Loucy (cell line): ENCODE data around the gene RABGGTA.
A peak's percentile ranks its signal among the peaks of the same experiment; 100 is the strongest.

Experiments used
- H2AFZ ChIP-seq: fragments of 200-600 bp; sonication (generic); 2 replicates; pipeline ENCODE4 v1.6.0; 2016; ENCODE audit warnings: antibody characterized with exemption, mild to moderate bottlenecking, low read length, moderate library complexity
- H3F3A ChIP-seq: fragments of 200-600 bp; 2 replicates; pipeline ENCODE4 v1.6.0; 2016; ENCODE audit warnings: antibody characterized with exemption, low read depth, mild to moderate bottlenecking
- H3K27me3 ChIP-seq: fragments of 200-600 bp; sonication (generic); 2 replicates; pipeline ENCODE4 v1.6.1; 2014; ENCODE audit warnings: low read length, mild to moderate bottlenecking; ENCODE audit not compliant: insufficient read depth, poor library complexity, severe bottlenecking
- H3K36me3 ChIP-seq: fragments of 200-600 bp; sonication (generic); 2 replicates; pipeline ENCODE4 v1.6.1; 2016; ENCODE audit warnings: low read length; ENCODE audit not compliant: insufficient read depth
- H3K4me1 ChIP-seq: fragments of 200-600 bp; sonication (generic); 2 replicates; pipeline ENCODE4 v1.5.1; 2014; ENCODE audit warnings: low read length, mild to moderate bottlenecking; ENCODE audit not compliant: insufficient read depth, poor library complexity, severe bottlenecking
- H3K4me2 ChIP-seq: fragments of 200-600 bp; sonication (generic); 2 replicates; pipeline ENCODE4 v1.6.0; 2014; ENCODE audit warnings: antibody characterized with exemption, low read length, low read depth, mild to moderate bottlenecking; ENCODE audit not compliant: poor library complexity, severe bottlenecking
- H3K4me3 ChIP-seq: fragments of 200-600 bp; sonication (generic); 2 replicates; pipeline ENCODE4 v1.5.1; 2014; ENCODE audit warnings: low read length, mild to moderate bottlenecking, mixed read lengths; ENCODE audit not compliant: poor library complexity, severe bottlenecking
- H3K79me2 ChIP-seq: fragments of 200-600 bp; sonication (generic); 2 replicates; pipeline ENCODE4 v1.6.1; 2014; ENCODE audit warnings: low read length; ENCODE audit not compliant: insufficient read depth
- H3K9ac ChIP-seq: fragments of 200-600 bp; sonication (generic); 2 replicates; pipeline ENCODE4 v1.6.0; 2014; ENCODE audit warnings: mild to moderate bottlenecking, low read depth, low read length, moderate library complexity; ENCODE audit not compliant: poor library complexity, severe bottlenecking
- H3K9me2 ChIP-seq: fragments of 200-600 bp; sonication (generic); replicated peaks from 2 replicates; pipeline ENCODE4 v1.6.1; 2016; ENCODE audit warnings: low read depth, low read length, mixed read lengths
- H3K9me3 ChIP-seq: fragments of 200-600 bp; sonication (generic); 2 replicates; pipeline ENCODE4 v1.6.1; 2014; ENCODE audit warnings: mild to moderate bottlenecking, antibody characterized with exemption, low read length, low read depth; ENCODE audit not compliant: insufficient read depth
- H4K20me1 ChIP-seq: fragments of 200-600 bp; sonication (generic); 2 replicates; pipeline ENCODE4 v1.6.0; 2014; ENCODE audit warnings: antibody characterized with exemption, low read length, mild to moderate bottlenecking; ENCODE audit not compliant: insufficient read depth, poor library complexity, severe bottlenecking
- CTCF ChIP-seq: fragments of 200-600 bp; sonication (generic); conservative IDR thresholded peaks from 2 replicates; pipeline ENCODE4 v1.5.1; 2014; ENCODE audit warnings: mild to moderate bottlenecking, antibody characterized with exemption, low read length
- EZH2phosphoT487 ChIP-seq: fragments of 200-600 bp; IDR thresholded peaks from 2 replicates; pipeline ENCODE4 v1.6.1; 2018; ENCODE audit warnings: antibody characterized with exemption, mild to moderate bottlenecking, moderate library complexity, borderline replicate concordance

RABGGTA gene

DNA sequence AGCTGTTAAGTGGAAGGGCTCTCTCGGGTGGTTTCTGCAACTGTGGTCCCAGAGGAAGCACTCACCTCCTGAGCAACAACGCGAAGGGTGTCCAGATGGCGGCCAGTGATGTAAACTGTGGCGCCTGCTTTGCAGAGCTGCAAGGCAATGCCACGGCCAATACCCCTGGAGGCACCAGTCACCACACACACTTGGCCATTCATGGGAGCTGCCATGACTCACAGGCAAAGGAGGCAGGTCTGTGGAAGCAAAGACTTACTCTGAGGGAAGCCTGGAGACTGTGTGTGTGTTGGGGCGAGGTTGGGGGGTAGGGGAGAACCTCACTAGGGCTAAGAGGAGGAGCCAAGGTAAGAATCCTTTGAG lies 27.5 kb upstream of the RABGGTA start:
- H4K20me1 ChIP-seq: peaks cover 10% of the 10 kb centered on the region
- H3K36me3 ChIP-seq: peaks cover 19% of the 10 kb centered on the region; the same call in 1 of the 2 replicates
- H3K27me3 ChIP-seq: no peaks in the 10 kb centered on the region
- no peak for TF ChIP-seq CTCF
- no peak for TF ChIP-seq EZH2phosphoT487
- peak overlapping the region; percentile 97; the same call in 1 of the 2 replicates for H2AFZ ChIP-seq
- H3K4me1 ChIP-seq: peaks cover 41% of the 10 kb centered on the region
- peak overlapping the region; percentile 92 for H3K9ac ChIP-seq
- no peaks in the 10 kb centered on the region for H3K9me3 ChIP-seq
- no peaks in the 10 kb centered on the region for H3K9me2 ChIP-seq
- peak overlapping the region; percentile 99 for H3K4me3 ChIP-seq
- peak overlapping the region; percentile 99 for H3K4me2 ChIP-seq
- H3F3A ChIP-seq: no peaks in the 10 kb centered on the region
- H3K79me2 ChIP-seq: peaks cover 24% of the 10 kb centered on the region

GRCh38 chr14:24297190-24297964 lies 26.0 kb upstream of the RABGGTA start:
- TF ChIP-seq EZH2phosphoT487 (no peak), CTCF (peak; percentile 44)
- peaks cover 7% of the 10 kb centered on the region; the same call in 1 of the 2 replicates for H3K36me3 ChIP-seq
- H3K9ac ChIP-seq: peak overlapping the region; percentile 21
- H3K4me3 ChIP-seq: no peak overlapping the region
- peaks cover 10% of the 10 kb centered on the region for H4K20me1 ChIP-seq
- H3K4me2 ChIP-seq: peak overlapping the region; percentile 44
- no peak overlapping the region for H2AFZ ChIP-seq
- H3F3A ChIP-seq: no peaks in the 10 kb centered on the region
- no peaks in the 10 kb centered on the region for H3K9me2 ChIP-seq
- H3K79me2 ChIP-seq: peaks cover 24% of the 10 kb centered on the region
- no peaks in the 10 kb centered on the region for H3K9me3 ChIP-seq
- no peaks in the 10 kb centered on the region for H3K27me3 ChIP-seq
- peaks cover 41% of the 10 kb centered on the region for H3K4me1 ChIP-seq

DNA sequence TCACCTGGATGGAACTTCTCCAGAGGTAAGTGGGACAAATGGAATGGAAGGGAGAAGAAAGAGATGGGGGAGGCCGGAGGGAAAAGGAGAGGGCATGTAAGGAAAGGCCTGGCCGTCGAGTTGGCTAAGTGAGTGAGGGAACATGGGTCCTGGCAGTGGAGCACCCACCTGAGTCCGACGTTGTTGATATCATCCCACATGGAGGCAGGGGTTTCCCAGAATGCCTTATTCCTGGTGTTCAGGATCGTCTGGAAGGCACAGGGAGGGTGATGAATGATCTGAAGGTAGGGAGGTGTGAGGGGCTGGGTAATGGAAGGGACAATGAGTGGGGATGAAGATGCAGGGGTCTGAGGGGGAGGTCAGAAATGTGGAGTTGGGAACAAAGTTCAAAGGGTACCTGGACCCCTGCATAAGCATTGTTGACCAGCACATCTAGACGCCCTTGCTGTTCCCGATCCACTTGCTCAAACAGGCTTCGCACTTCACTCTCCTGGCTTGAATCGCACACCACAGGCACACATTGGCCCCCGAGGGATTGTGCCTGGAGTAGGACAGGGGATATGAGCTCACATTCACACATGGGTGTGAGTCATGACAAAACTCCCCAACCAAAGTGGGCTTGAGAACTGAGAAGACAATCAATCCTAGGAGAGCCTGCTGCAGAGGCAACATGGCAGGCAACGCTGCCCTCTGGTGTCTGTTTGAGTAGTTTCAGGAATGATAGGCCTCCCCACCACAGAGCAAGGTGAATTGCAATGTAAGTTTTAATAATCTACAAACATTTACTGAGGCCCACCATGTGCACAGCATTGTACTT lies 25.2 kb upstream of the RABGGTA start:
- H4K20me1 ChIP-seq: peaks cover 10% of the 10 kb centered on the region
- peaks cover 33% of the 10 kb centered on the region for H3K4me1 ChIP-seq
- H3K4me3 ChIP-seq: no peak overlapping the region
- no peaks in the 10 kb centered on the region for H3K9me3 ChIP-seq
- no peaks in the 10 kb centered on the region for H3K27me3 ChIP-seq
- H3K4me2 ChIP-seq: peak overlapping the region; percentile 44
- peak; percentile 81 for TF ChIP-seq CTCF
- no peak for TF ChIP-seq EZH2phosphoT487
- H3K9me2 ChIP-seq: no peaks in the 10 kb centered on the region
- H3K36me3 ChIP-seq: no peaks in the 10 kb centered on the region; the same call in 1 of the 2 replicates
- H3F3A ChIP-seq: no peaks in the 10 kb centered on the region
- no peak overlapping the region for H2AFZ ChIP-seq
- H3K79me2 ChIP-seq: peaks cover 19% of the 10 kb centered on the region
- H3K9ac ChIP-seq: no peak overlapping the region
